MCF 10A (cell line): ENCODE results near the gene CBX8. TPM values are rescaled to one million over a fixed set of nuclear protein-coding genes. Genes with fewer than 3 reads are reported as not detected.

Experiments used
- BruUV-seq: library from RNA; stranded (reverse); fragments of 400-500 nt; replicated peaks from 2 replicates; lab custom pipeline; 2021; lab: Mats Ljungman, UMichigan
- CTCF ChIA-PET: fragments of 300-600 bp; sonication (Branson Sonifier 250); formaldehyde crosslinking; extraction: SDS; loops from one replicate; lab custom pipeline; 2021; ENCODE audit warnings: antibody characterized with exemption, inconsistent platforms; lab: Yijun Ruan, JAX
- POLR2A ChIA-PET: fragments of 300-600, 350-650 bp; sonication (Branson Sonifier 250); formaldehyde crosslinking; extraction: SDS; loops from one replicate; lab custom pipeline; 2020; ENCODE audit warnings: antibody characterized with exemption, inconsistent platforms; lab: Yijun Ruan, JAX
- DNase-seq: peaks from one replicate; pipeline ENCODE4 v3.0.0-alpha.2; 2018; ENCODE audit not compliant: unreplicated experiment
- H3K27ac Mint-ChIP-seq: one replicate; pipeline ENCODE4 v1.8.0; 2022; ENCODE audit warnings: mild to moderate bottlenecking, low read depth, mixed read lengths; ENCODE audit not compliant: unreplicated experiment
- H3K27me3 Mint-ChIP-seq: one replicate; pipeline ENCODE4 v1.8.0; 2022; ENCODE audit warnings: mixed read lengths; ENCODE audit not compliant: insufficient read depth, unreplicated experiment
- H3K36me3 Mint-ChIP-seq: one replicate; pipeline ENCODE4 v1.8.0; 2022; ENCODE audit warnings: mild to moderate bottlenecking, moderate library complexity, mixed read lengths; ENCODE audit not compliant: insufficient read depth, unreplicated experiment
- H3K4me1 Mint-ChIP-seq: one replicate; pipeline ENCODE4 v1.8.0; 2022; ENCODE audit warnings: mixed read lengths; ENCODE audit not compliant: insufficient read depth, unreplicated experiment
- H3K4me3 Mint-ChIP-seq: one replicate; pipeline ENCODE4 v1.8.0; 2022; ENCODE audit warnings: mild to moderate bottlenecking, moderate library complexity, mixed read lengths; ENCODE audit not compliant: unreplicated experiment
- H3K9me3 Mint-ChIP-seq: one replicate; pipeline ENCODE4 v1.8.0; 2022; ENCODE audit warnings: mixed read lengths; ENCODE audit not compliant: unreplicated experiment
- CTCF ChIP-seq: fragments of 200-600 bp; IDR thresholded peaks from one replicate; pipeline ENCODE4 v1.8.0; 2022; ENCODE audit warnings: antibody characterized with exemption, mild to moderate bottlenecking; ENCODE audit not compliant: unreplicated experiment
- intact Hi-C: fragments of 100-400 bp; cut with micrococcal nuclease; formaldehyde crosslinking; loops from 2 replicates; pipeline ENCODE4 v1.14.1; 2022
- total RNA-seq: library from RNA; stranded (reverse); gene quantifications from 2 replicates; pipeline ENCODE4 v1.2.3, GENCODE V29; 2022

The CBX8 gene
- total RNA-seq, 1 experiment from 2014 or later, result 9.4 TPM

GRCh38 chr17:79831265-79832217 lies 34.7 kb upstream of the CBX8 start:
- Mint-ChIP-seq H3K9me3 (no peaks in the 10 kb centered on the region), H3K4me1 (peaks cover 16% of the 10 kb centered on the region), H3K36me3 (peaks cover 43% of the 10 kb centered on the region), H3K27ac (peak overlapping the region; percentile 51), H3K4me3 (no peak overlapping the region), H3K27me3 (no peaks in the 10 kb centered on the region)
- DNase-seq, result no peak
- ChIA-PET CTCF (interaction anchor here (0.7 kb wide), 1 partner anchor 84 kb away, joined by 3 read pairs; no protein-coding TSS in a partner anchor), POLR2A (no interaction called here)
- no peak for TF ChIP-seq CTCF
- BruUV-seq, result no TSS peak
- intact Hi-C loops, result loop anchor here (10.0 kb wide), 1 partner anchor 87 kb away; no protein-coding TSS in a partner anchor

- no peak overlapping the region for H3K4me3 Mint-ChIP-seq
Measured at GRCh38 chr17:79830763-79831264, 33.9 kb upstream of the CBX8 start.

GRCh38 chr17:79830303-79830702 lies 33.4 kb upstream of the CBX8 start:
- no peaks in the 10 kb centered on the region for H3K27me3 Mint-ChIP-seq

More at GRCh38 chr17:79830763-79831264, 33.9 kb upstream of the CBX8 start:
- no peak for DNase-seq
- H3K9me3 Mint-ChIP-seq, result no peaks in the 10 kb centered on the region
- no peaks in the 10 kb centered on the region for H3K27me3 Mint-ChIP-seq
- CTCF ChIA-PET, result interaction anchor here (0.7 kb wide), 1 partner anchor 85 kb away, joined by 3 read pairs; no protein-coding TSS in a partner anchor
- TF ChIP-seq CTCF, result no peak
- peaks cover 36% of the 10 kb centered on the region for H3K36me3 Mint-ChIP-seq
- peaks cover 15% of the 10 kb centered on the region for H3K4me1 Mint-ChIP-seq
- no TSS peak for BruUV-seq
- POLR2A ChIA-PET, result interaction anchor here (0.8 kb wide), 1 partner anchor 54 kb away, joined by 3 read pairs; no protein-coding TSS in a partner anchor
- H3K27ac Mint-ChIP-seq, result no peak overlapping the region
- intact Hi-C loops, result loop anchor here (10.0 kb wide), 1 partner anchor 86 kb away; no protein-coding TSS in a partner anchor

More at GRCh38 chr17:79830303-79830702, 33.4 kb upstream of the CBX8 start:
- no TSS peak for BruUV-seq
- intact Hi-C loops, result loop anchor here (10.0 kb wide), 1 partner anchor 86 kb away; no protein-coding TSS in a partner anchor
- ChIA-PET POLR2A (interaction anchor here (0.7 to 0.8 kb wide), 2 partner anchors 12 to 54 kb away, joined by 3 read pairs; no protein-coding TSS in a partner anchor), CTCF (interaction anchor here (1.1 kb wide), 1 partner anchor 178 kb away, joined by 5 read pairs; no protein-coding TSS in a partner anchor)
- Mint-ChIP-seq H3K36me3 (peaks cover 31% of the 10 kb centered on the region), H3K4me1 (peaks cover 15% of the 10 kb centered on the region), H3K9me3 (no peaks in the 10 kb centered on the region), H3K4me3 (no peak overlapping the region), H3K27ac (no peak overlapping the region)
- no peak for DNase-seq
- TF ChIP-seq CTCF, result no peak
